Progenitor cell of endocrine pancreas (in vitro differentiated cells): Measurements from ENCODE around the gene ALPL. TPM values are rescaled to one million over a fixed set of nuclear protein-coding genes. Genes with fewer than 3 reads are reported as not detected.

ENCODE experiments used
- DNase-seq: peaks from one replicate; pipeline ENCODE4 v3.0.0; 2021; ENCODE audit warnings: low spot score; ENCODE audit not compliant: unreplicated experiment
- H3K27ac Mint-ChIP-seq: 2 replicates; pipeline ENCODE4 v1.8.0; 2021; ENCODE audit warnings: mild to moderate bottlenecking, moderate library complexity, mixed read lengths
- H3K27me3 Mint-ChIP-seq: 2 replicates; pipeline ENCODE4 v1.8.0; 2021; ENCODE audit warnings: mixed read lengths
- H3K36me3 Mint-ChIP-seq: 2 replicates; pipeline ENCODE4 v1.8.0; 2022; ENCODE audit warnings: mixed read lengths; ENCODE audit not compliant: insufficient read depth
- H3K4me1 Mint-ChIP-seq: 2 replicates; pipeline ENCODE4 v1.8.0; 2021; ENCODE audit warnings: low read depth, mixed read lengths
- H3K4me3 Mint-ChIP-seq: 2 replicates; pipeline ENCODE4 v1.8.0; 2021; ENCODE audit warnings: low read depth, mild to moderate bottlenecking, moderate library complexity, mixed read lengths
- H3K9me3 Mint-ChIP-seq: 2 replicates; pipeline ENCODE4 v1.8.0; 2021; ENCODE audit warnings: low read depth, mixed read lengths
- CTCF ChIP-seq: fragments of 200-600 bp; sonication (generic); IDR thresholded peaks from one replicate; pipeline ENCODE4 v1.5.0; 2021; ENCODE audit warnings: antibody characterized with exemption, mild to moderate bottlenecking; ENCODE audit not compliant: unreplicated experiment
- total RNA-seq: library from RNA; stranded (reverse); gene quantifications from 2 replicates; pipeline ENCODE4 v1.2.1, GENCODE V29; 2021

The ALPL gene
- total RNA-seq, 1 donor from 2014 or later: 18.8 TPM

- DNase-seq: no peak
- Mint-ChIP-seq H3K9me3 (no peaks in the 10 kb centered on the region), H3K27me3 (no peaks in the 10 kb centered on the region), H3K4me3 (no peak overlapping the region), H3K27ac (no peak overlapping the region), H3K36me3 (no peaks in the 10 kb centered on the region), H3K4me1 (no peaks in the 10 kb centered on the region)
- no peak for TF ChIP-seq CTCF
These were observed 59.7 kb downstream of the ALPL start for GRCh38 chr1:21568809-21569385.

- TF ChIP-seq CTCF: no peak
- Mint-ChIP-seq H3K36me3 (no peaks in the 10 kb centered on the region), H3K4me3 (no peak overlapping the region), H3K27me3 (no peaks in the 10 kb centered on the region), H3K4me1 (no peaks in the 10 kb centered on the region), H3K27ac (no peak overlapping the region), H3K9me3 (no peaks in the 10 kb centered on the region)
- DNase-seq: no peak
These were observed 60.8 kb downstream of the ALPL start for GRCh38 chr1:21569820-21570527.

GRCh38 chr1:21570528-21570875, 61.3 kb downstream of the ALPL start:
- TF ChIP-seq CTCF: no peak
- H3K27ac Mint-ChIP-seq: no peak overlapping the region
- H3K4me3 Mint-ChIP-seq: no peak overlapping the region
- no peaks in the 10 kb centered on the region for H3K4me1 Mint-ChIP-seq
- no peaks in the 10 kb centered on the region for H3K9me3 Mint-ChIP-seq
- no peaks in the 10 kb centered on the region for H3K36me3 Mint-ChIP-seq
- no peaks in the 10 kb centered on the region for H3K27me3 Mint-ChIP-seq
- no peak for DNase-seq

- Mint-ChIP-seq H3K4me3 (no peak overlapping the region), H3K27ac (no peak overlapping the region), H3K36me3 (no peaks in the 10 kb centered on the region), H3K9me3 (no peaks in the 10 kb centered on the region), H3K27me3 (no peaks in the 10 kb centered on the region), H3K4me1 (no peaks in the 10 kb centered on the region)
- no peak for DNase-seq
- no peak for TF ChIP-seq CTCF
These were observed 61.7 kb downstream of the ALPL start for GRCh38 chr1:21570885-21571284.

GRCh38 chr1:21572221-21572620, 63.0 kb downstream of the ALPL start:
- no peaks in the 10 kb centered on the region for H3K36me3 Mint-ChIP-seq
- H3K27ac Mint-ChIP-seq: no peak overlapping the region
- no peaks in the 10 kb centered on the region for H3K9me3 Mint-ChIP-seq
- no peak overlapping the region for H3K4me3 Mint-ChIP-seq
- no peak for TF ChIP-seq CTCF
- DNase-seq: no peak
- no peaks in the 10 kb centered on the region for H3K4me1 Mint-ChIP-seq
- H3K27me3 Mint-ChIP-seq: no peaks in the 10 kb centered on the region
